PFSK-1 (cell line): Measurements from ENCODE around the gene HYCC2.

ENCODE experiments used
- REST ChIP-seq, 2 experiments: IDR thresholded peaks; 2 replicates each; pipeline versions ENCODE4 v1.6.1 to v1.8.0; 2011 to 2012; ENCODE audit warnings: low read depth in 2 of 2, low read length in 2 of 2, control low read depth in 1 of 2, inconsistent platforms in 1 of 2, mild to moderate bottlenecking in 1 of 2, moderate library complexity in 1 of 2; ENCODE audit not compliant: insufficient read depth in 1 of 2
- SIN3A ChIP-seq: IDR thresholded peaks from 2 replicates; pipeline ENCODE4 v1.6.1; 2012; ENCODE audit warnings: mild to moderate bottlenecking, low read length, moderate library complexity, borderline replicate concordance; ENCODE audit not compliant: insufficient read depth
- TAF1 ChIP-seq: IDR thresholded peaks from 2 replicates; pipeline ENCODE4 v1.6.1; 2012; ENCODE audit warnings: low read length, control low read depth, borderline replicate concordance; ENCODE audit not compliant: insufficient read depth

- no peak for TF ChIP-seq SIN3A
- no peak for TF ChIP-seq TAF1
- TF ChIP-seq REST (IDR thresholded peaks at IDR 0.05; ENCODE audit: insufficient read depth in 1 of 2, low read depth in 2 of 2, low read length in 2 of 2), result no peak
Measured at GRCh38 chr2:201118121-201118960, 46.9 kb upstream of the HYCC2 start.
